SU-DHL-6 (cell line): Measurements from ENCODE around the gene TSGA10.
"Not testable (repeated sequence)": the region's sequence is repeated elsewhere in the genome, so short reads cannot be mapped to it uniquely, and the experiment has no call there.

Experiments
- CTCF ChIP-seq: fragments of 200-600 bp; sonication (generic); IDR thresholded peaks from one replicate; pipeline ENCODE4 v1.5.1; 2017; ENCODE audit warnings: antibody characterized with exemption, mild to moderate bottlenecking, low read length, moderate library complexity; ENCODE audit not compliant: insufficient read depth, poor library complexity, severe bottlenecking
- EZH2phosphoT487 ChIP-seq: fragments of 200-600 bp; sonication (generic), shearing (Covaris generic); conservative IDR thresholded peaks from 2 replicates; pipeline ENCODE4 v1.6.1; 2018; ENCODE audit warnings: mild to moderate bottlenecking, antibody characterized with exemption, low read length, moderate library complexity, mixed read lengths

- not testable (repeated sequence) for TF ChIP-seq CTCF, EZH2phosphoT487
These were observed 105.6 kb downstream of the TSGA10 start for GRCh38 chr2:99049187-99049586.
